ENCODE results near the gene OXLD1.
"Not testable (repeated sequence)": the region's sequence is repeated elsewhere in the genome, so short reads cannot be mapped to it uniquely, and the experiment has no call there.

Gene OXLD1

GRCh38 chr17:81683584-81684441 is 17.4 kb upstream of the OXLD1 start, which contains the start of the genes ARL16 and HGS:
ARL16 (minus strand) TSS chr17:81683797; CDS start chr17:81683753, 44 bp downstream.
HGS (plus strand) TSS chr17:81684011; CDS start chr17:81684067, 56 bp downstream.
- in situ Hi-C loops (cut with MboI; ENCODE audit: low sequenced_read_pairs): no loop called here

- in situ Hi-C loops (cut with MboI; ENCODE audit: low sequenced_read_pairs): no loop called here
These were observed 16.8 kb upstream of the OXLD1 start for GRCh38 chr17:81683208-81683583.

GRCh38 chr17:81682565-81683207 is 16.3 kb upstream of the OXLD1 start:
- in situ Hi-C loops (cut with MboI; ENCODE audit: low sequenced_read_pairs): no loop called here

- in situ Hi-C loops (cut with MboI; ENCODE audit: low sequenced_read_pairs): no loop called here
These were observed 15.3 kb upstream of the OXLD1 start for GRCh38 chr17:81681672-81682071.

- in situ Hi-C loops (cut with MboI; ENCODE audit: low sequenced_read_pairs): no loop called here
These were observed 13.7 kb upstream of the OXLD1 start for GRCh38 chr17:81680150-81680549.

GRCh38 chr17:81676906-81677305 is 10.5 kb upstream of the OXLD1 start:
- in situ Hi-C loops (cut with MboI; ENCODE audit: low sequenced_read_pairs): no loop called here

GRCh38 chr17:81675515-81676221 is 9.3 kb upstream of the OXLD1 start:
- in situ Hi-C loops (cut with MboI; ENCODE audit: low sequenced_read_pairs): not testable (repeated sequence)

GRCh38 chr17:81673561-81674258 is 7.3 kb upstream of the OXLD1 start:
- in situ Hi-C loops (cut with MboI; ENCODE audit: low sequenced_read_pairs): no loop called here

- in situ Hi-C loops (cut with MboI; ENCODE audit: low sequenced_read_pairs): no loop called here
These were observed 6.5 kb upstream of the OXLD1 start for GRCh38 chr17:81672954-81673353.

GRCh38 chr17:81672504-81672903 is 6.1 kb upstream of the OXLD1 start:
- in situ Hi-C loops (cut with MboI; ENCODE audit: low sequenced_read_pairs): no loop called here

GRCh38 chr17:81667754-81668153 is 1.3 kb upstream of the OXLD1 start:
- in situ Hi-C loops (cut with MboI; ENCODE audit: low sequenced_read_pairs): no loop called here

GRCh38 chr17:81666092-81666341 is 388 bp downstream of the OXLD1 start:
- in situ Hi-C loops (cut with MboI; ENCODE audit: low sequenced_read_pairs): no loop called here

GRCh38 chr17:81665205-81666091 is 957 bp downstream of the OXLD1 start:
- in situ Hi-C loops (cut with MboI; ENCODE audit: low sequenced_read_pairs): no loop called here

- in situ Hi-C loops (cut with MboI; ENCODE audit: low sequenced_read_pairs): no loop called here
These were observed 2.3 kb downstream of the OXLD1 start for GRCh38 chr17:81664051-81664470.

- in situ Hi-C loops (cut with MboI; ENCODE audit: low sequenced_read_pairs): no loop called here
These were observed 4.4 kb downstream of the OXLD1 start for GRCh38 chr17:81662002-81662401.

GRCh38 chr17:81660441-81660840 is 6.0 kb downstream of the OXLD1 start:
- in situ Hi-C loops (cut with MboI; ENCODE audit: low sequenced_read_pairs): no loop called here

GRCh38 chr17:81659038-81659437 is 7.4 kb downstream of the OXLD1 start:
- in situ Hi-C loops (cut with MboI; ENCODE audit: low sequenced_read_pairs): no loop called here

GRCh38 chr17:81656835-81657234 is 9.6 kb downstream of the OXLD1 start:
- in situ Hi-C loops (cut with MboI; ENCODE audit: low sequenced_read_pairs): no loop called here

GRCh38 chr17:81656118-81656743 is 10.2 kb downstream of the OXLD1 start, which contains the start of gene PDE6G:
PDE6G (minus strand) TSS chr17:81656542; CDS start chr17:81653305, 3,237 bp downstream.
- in situ Hi-C loops (cut with MboI; ENCODE audit: low sequenced_read_pairs): no loop called here

All from HL-60/S4 treated with retinoic acid at 250 ng/mL for 4 days and 3 days (cell line).